Measurements from ENCODE around the gene DAB1. TPM values are rescaled to one million over a fixed set of nuclear protein-coding genes. Genes with fewer than 3 reads are reported as not detected.

DAB1 gene
- total RNA-seq, 1 donor from 2014 or later = 19.1 TPM

DNA sequence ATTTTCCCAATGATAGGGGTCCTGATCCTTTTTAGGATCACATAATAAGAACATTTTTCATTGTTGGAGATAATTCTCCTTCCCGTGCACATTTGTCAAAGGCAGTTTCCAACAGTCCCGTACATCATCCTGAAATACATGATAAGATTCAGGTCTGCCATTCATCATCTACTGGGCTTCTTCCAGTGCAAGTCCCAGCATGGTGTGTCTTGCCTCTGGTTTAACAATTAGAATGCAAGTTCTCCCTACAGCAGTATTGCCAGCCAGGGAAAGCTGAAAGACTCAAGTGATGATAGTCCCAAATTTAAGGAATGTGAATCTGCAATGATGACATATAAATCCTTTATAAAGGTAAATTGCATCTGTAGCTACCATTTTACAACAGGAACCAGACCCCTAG is 146.2 kb downstream of the DAB1 start:
- Mint-ChIP-seq H3K4me3 (ENCODE audit: unreplicated experiment) (no peak overlapping the region), H3K9me3 (ENCODE audit: unreplicated experiment) (no peaks in the 10 kb centered on the region), H3K36me3 (ENCODE audit: low read depth, unreplicated experiment) (no peaks in the 10 kb centered on the region), H3K4me1 (ENCODE audit: unreplicated experiment) (peaks cover 3% of the 10 kb centered on the region), H3K27me3 (ENCODE audit: unreplicated experiment) (no peaks in the 10 kb centered on the region), H3K27ac (ENCODE audit: unreplicated experiment) (no peak overlapping the region)
- no peak for DNase-seq (ENCODE audit: low spot score)
- TF ChIP-seq, protein P1, sequence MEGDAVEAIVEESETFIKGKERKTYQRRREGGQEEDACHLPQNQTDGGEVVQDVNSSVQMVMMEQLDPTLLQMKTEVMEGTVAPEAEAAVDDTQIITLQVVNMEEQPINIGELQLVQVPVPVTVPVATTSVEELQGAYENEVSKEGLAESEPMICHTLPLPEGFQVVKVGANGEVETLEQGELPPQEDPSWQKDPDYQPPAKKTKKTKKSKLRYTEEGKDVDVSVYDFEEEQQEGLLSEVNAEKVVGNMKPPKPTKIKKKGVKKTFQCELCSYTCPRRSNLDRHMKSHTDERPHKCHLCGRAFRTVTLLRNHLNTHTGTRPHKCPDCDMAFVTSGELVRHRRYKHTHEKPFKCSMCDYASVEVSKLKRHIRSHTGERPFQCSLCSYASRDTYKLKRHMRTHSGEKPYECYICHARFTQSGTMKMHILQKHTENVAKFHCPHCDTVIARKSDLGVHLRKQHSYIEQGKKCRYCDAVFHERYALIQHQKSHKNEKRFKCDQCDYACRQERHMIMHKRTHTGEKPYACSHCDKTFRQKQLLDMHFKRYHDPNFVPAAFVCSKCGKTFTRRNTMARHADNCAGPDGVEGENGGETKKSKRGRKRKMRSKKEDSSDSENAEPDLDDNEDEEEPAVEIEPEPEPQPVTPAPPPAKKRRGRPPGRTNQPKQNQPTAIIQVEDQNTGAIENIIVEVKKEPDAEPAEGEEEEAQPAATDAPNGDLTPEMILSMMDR (IDR thresholded peaks at IDR 0.05; ENCODE audit: unreplicated experiment) = no peak

DNA sequence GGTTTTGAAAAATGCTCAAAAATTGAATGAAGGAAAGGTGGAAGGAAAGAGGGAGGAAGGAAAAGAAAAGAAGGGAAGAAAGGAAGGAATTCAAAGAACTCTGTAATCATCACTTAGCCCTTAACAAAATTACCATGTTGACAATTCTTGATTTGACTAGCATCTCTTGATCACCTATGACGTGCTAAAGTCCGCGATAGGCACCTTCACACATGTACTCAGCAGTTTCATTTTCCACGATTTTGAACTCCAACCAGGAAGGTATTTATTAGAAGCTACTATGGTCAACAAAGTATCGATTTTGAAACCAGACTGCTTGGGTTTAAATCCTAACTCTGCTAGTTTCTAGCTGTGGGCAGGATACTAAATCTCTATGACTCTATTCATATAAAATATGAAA is 146.9 kb downstream of the DAB1 start:
- no peak for DNase-seq (ENCODE audit: low spot score)
- no peaks in the 10 kb centered on the region for H3K27me3 Mint-ChIP-seq (ENCODE audit: unreplicated experiment)
- TF ChIP-seq, protein P1 (IDR thresholded peaks at IDR 0.05; ENCODE audit: unreplicated experiment) = no peak

DNA sequence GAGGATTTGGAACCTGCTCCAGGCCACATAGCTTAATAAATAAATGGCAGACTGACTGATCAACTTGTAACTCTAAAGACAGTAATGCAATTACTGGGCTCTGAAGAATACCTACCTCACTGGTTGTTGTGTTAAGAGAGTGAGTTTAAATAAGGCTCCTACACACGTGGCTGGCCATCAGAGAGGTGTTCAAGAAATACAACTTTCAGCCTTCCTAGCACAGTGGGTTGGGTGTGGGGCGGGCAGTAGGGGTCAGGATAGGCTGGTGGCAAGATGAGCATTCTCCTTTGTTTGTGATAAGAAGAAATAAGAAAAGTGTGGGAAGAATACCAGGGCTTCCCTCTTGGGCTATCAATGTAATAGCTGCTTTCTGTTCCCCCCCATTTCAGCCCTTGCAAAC is 151.3 kb downstream of the DAB1 start:
- no peak overlapping the region for H3K27ac Mint-ChIP-seq (ENCODE audit: unreplicated experiment)
- TF ChIP-seq, protein P1 (IDR thresholded peaks at IDR 0.05; ENCODE audit: unreplicated experiment) = no peak
- no peak for DNase-seq (ENCODE audit: low spot score)
- H3K4me1 Mint-ChIP-seq (ENCODE audit: unreplicated experiment) = peaks cover 20% of the 10 kb centered on the region
- H3K36me3 Mint-ChIP-seq (ENCODE audit: low read depth, unreplicated experiment) = no peaks in the 10 kb centered on the region
- no peaks in the 10 kb centered on the region for H3K9me3 Mint-ChIP-seq (ENCODE audit: unreplicated experiment)
- H3K4me3 Mint-ChIP-seq (ENCODE audit: unreplicated experiment) = no peak overlapping the region
- H3K27me3 Mint-ChIP-seq (ENCODE audit: unreplicated experiment) = no peaks in the 10 kb centered on the region

More for the DNA sequence above, 146.9 kb downstream of the DAB1 start:
- Mint-ChIP-seq H3K4me3 (ENCODE audit: unreplicated experiment) (no peak overlapping the region), H3K27ac (ENCODE audit: unreplicated experiment) (no peak overlapping the region), H3K4me1 (ENCODE audit: unreplicated experiment) (peaks cover 3% of the 10 kb centered on the region), H3K9me3 (ENCODE audit: unreplicated experiment) (no peaks in the 10 kb centered on the region), H3K36me3 (ENCODE audit: low read depth, unreplicated experiment) (no peaks in the 10 kb centered on the region)

DNA sequence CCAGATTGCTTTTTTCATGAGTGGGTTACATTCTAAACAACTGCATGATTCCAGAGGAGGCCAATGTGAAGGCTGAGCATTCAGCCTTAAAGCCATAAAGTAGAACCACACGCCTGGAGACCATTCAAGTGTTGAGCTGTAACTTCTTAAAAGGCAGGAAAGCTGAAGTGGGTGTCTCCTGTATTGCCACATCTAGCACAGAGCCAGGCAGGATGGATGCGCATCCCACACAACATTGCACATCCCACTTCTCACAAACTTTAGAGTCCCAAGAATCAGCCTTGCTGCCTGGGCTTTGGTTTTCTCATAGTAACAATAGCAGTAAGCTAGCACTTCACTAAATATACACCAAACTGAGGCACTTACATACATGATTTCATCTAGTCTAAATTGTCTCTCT is 151.7 kb downstream of the DAB1 start:
- Mint-ChIP-seq H3K27me3 (ENCODE audit: unreplicated experiment) (no peaks in the 10 kb centered on the region), H3K4me1 (ENCODE audit: unreplicated experiment) (peaks cover 20% of the 10 kb centered on the region), H3K36me3 (ENCODE audit: low read depth, unreplicated experiment) (no peaks in the 10 kb centered on the region), H3K9me3 (ENCODE audit: unreplicated experiment) (no peaks in the 10 kb centered on the region), H3K27ac (ENCODE audit: unreplicated experiment) (no peak overlapping the region), H3K4me3 (ENCODE audit: unreplicated experiment) (no peak overlapping the region)
- no peak for DNase-seq (ENCODE audit: low spot score)
- TF ChIP-seq, protein P1 (IDR thresholded peaks at IDR 0.05; ENCODE audit: unreplicated experiment) = no peak

DNA sequence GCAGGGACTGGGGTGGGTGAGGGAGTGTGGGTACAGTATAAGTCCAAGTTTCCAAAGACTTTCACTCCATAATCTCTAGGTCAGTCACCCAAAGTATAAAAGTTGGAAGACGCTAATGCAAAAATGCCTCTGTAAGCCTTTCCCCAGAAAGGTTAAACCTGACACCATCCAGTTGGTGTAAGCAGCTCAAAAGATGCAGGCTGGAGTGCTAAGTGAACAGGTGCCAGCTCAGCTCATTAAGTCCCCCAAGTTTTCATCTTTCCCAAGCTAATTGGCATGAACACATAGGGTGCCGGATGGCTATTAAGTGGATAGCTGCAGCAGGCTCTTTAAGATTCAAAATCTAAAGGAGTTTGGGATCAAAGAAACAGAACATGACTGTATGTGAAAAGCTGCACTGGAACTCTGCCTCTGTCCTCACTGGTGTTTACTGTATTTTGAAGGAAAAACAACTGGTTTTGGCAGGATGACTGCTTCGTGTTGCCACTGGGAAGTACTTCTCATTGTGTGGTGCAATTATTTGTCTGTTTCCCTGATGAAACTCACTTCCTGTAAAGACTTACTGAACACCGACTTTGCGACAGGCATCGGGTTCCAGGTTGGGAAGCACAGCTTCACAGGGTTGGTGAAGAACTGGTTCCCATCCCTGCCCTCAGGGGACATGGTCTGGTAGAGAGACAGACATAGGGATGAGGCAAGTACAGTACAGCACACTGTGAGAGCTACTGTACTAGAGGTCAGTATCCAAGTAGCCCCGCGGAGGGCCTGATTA is 152.7 kb downstream of the DAB1 start:
- no peak for DNase-seq (ENCODE audit: low spot score)
- Mint-ChIP-seq H3K4me3 (ENCODE audit: unreplicated experiment) (no peak overlapping the region), H3K4me1 (ENCODE audit: unreplicated experiment) (peaks cover 17% of the 10 kb centered on the region)

More for the DNA sequence above, 152.7 kb downstream of the DAB1 start:
- Mint-ChIP-seq H3K27ac (ENCODE audit: unreplicated experiment) (no peak overlapping the region), H3K27me3 (ENCODE audit: unreplicated experiment) (no peaks in the 10 kb centered on the region), H3K9me3 (ENCODE audit: unreplicated experiment) (no peaks in the 10 kb centered on the region), H3K36me3 (ENCODE audit: low read depth, unreplicated experiment) (no peaks in the 10 kb centered on the region)
- TF ChIP-seq, protein P1 (IDR thresholded peaks at IDR 0.05; ENCODE audit: unreplicated experiment) = no peak

Measured in endothelial cell (in vitro differentiated cells).